MM.1S (cell line): Measurements from ENCODE around the gene AGR2.

Experiments used
- DNase-seq: peaks from one replicate; pipeline ENCODE4 v3.0.0-alpha.2; 2015
- H2AFZ ChIP-seq: fragments of 300-600 bp; sonication (generic); 2 replicates; pipeline ENCODE4 v1.6.0; 2016; ENCODE audit warnings: antibody characterized with exemption, low read length
- H3F3A ChIP-seq: fragments of 300-600 bp; sonication (generic); 2 replicates; pipeline ENCODE4 v1.6.1; 2016; ENCODE audit warnings: mild to moderate bottlenecking, antibody characterized with exemption, low read length, moderate library complexity, mixed read lengths; ENCODE audit not compliant: insufficient read depth
- H3K27ac ChIP-seq: fragments of 300-600 bp; sonication (generic); 2 replicates; pipeline ENCODE4 v1.5.1; 2016; ENCODE audit warnings: mild to moderate bottlenecking, low read length
- H3K27me3 ChIP-seq: fragments of 300-600 bp; sonication (generic); replicated peaks from 2 replicates; pipeline ENCODE4 v1.6.0; 2016; ENCODE audit warnings: low read length; ENCODE audit not compliant: insufficient read depth
- H3K36me3 ChIP-seq: fragments of 300-600 bp; sonication (generic); replicated peaks from 2 replicates; pipeline ENCODE4 v1.6.1; 2016; ENCODE audit warnings: mild to moderate bottlenecking, low read length, mixed read lengths; ENCODE audit not compliant: insufficient read depth
- H3K4me1 ChIP-seq: fragments of 300-600 bp; sonication (generic); 2 replicates; pipeline ENCODE4 v1.6.1; 2016; ENCODE audit warnings: low read length, mixed read lengths
- H3K4me2 ChIP-seq: fragments of 300-600 bp; sonication (generic); 2 replicates; pipeline ENCODE4 v1.6.0; 2016; ENCODE audit warnings: low read depth, low read length
- H3K4me3 ChIP-seq: fragments of 300-600 bp; sonication (generic); 2 replicates; pipeline ENCODE4 v1.5.1; 2016; ENCODE audit warnings: low read length, mixed read lengths
- H3K79me2 ChIP-seq: fragments of 300-600 bp; sonication (generic); 2 replicates; pipeline ENCODE4 v1.6.1; 2016; ENCODE audit warnings: mixed run types, low read length, mixed read lengths
- H3K9ac ChIP-seq: fragments of 300-600 bp; sonication (generic); 2 replicates; pipeline ENCODE4 v1.6.1; 2016; ENCODE audit warnings: low read length, mixed read lengths
- H3K9me2 ChIP-seq: fragments of 300-600 bp; sonication (generic); replicated peaks from 2 replicates; pipeline ENCODE4 v1.6.1; 2016; ENCODE audit warnings: mild to moderate bottlenecking, low read length, mixed read lengths; ENCODE audit not compliant: insufficient read depth
- H3K9me3 ChIP-seq: fragments of 300-600 bp; sonication (generic); replicated peaks from 2 replicates; pipeline ENCODE4 v1.6.1; 2016; ENCODE audit warnings: mild to moderate bottlenecking, low read length, mixed read lengths; ENCODE audit not compliant: insufficient read depth
- H4K20me1 ChIP-seq: fragments of 300-600 bp; sonication (generic); 2 replicates; pipeline ENCODE4 v1.6.1; 2016; ENCODE audit warnings: mild to moderate bottlenecking, low read length, moderate library complexity, mixed read lengths; ENCODE audit not compliant: insufficient read depth
- CTCF ChIP-seq: fragments of 300-600 bp; sonication (generic); IDR thresholded peaks from 2 replicates; pipeline ENCODE4 v1.5.1; 2016; ENCODE audit warnings: antibody characterized with exemption, low read length, mixed read lengths
- EZH2 ChIP-seq: fragments of 300-600 bp; sonication (generic); optimal IDR thresholded peaks from 2 replicates; pipeline ENCODE3; 2017; ENCODE audit warnings: low read depth, mild to moderate bottlenecking, antibody characterized with exemption, low read length, mixed read lengths
- EZH2phosphoT487 ChIP-seq: fragments of 300-600 bp; sonication (generic); IDR thresholded peaks from 2 replicates; pipeline ENCODE4 v1.6.1; 2018; ENCODE audit warnings: antibody characterized with exemption, low read length

The AGR2 gene

GRCh38 chr7:16805441-16805840 lies 642 bp upstream of the AGR2 start:
- H4K20me1 ChIP-seq = no peaks in the 10 kb centered on the region
- H3K4me2 ChIP-seq = no peak overlapping the region
- H3K4me3 ChIP-seq = no peak overlapping the region
- H3F3A ChIP-seq = no peaks in the 10 kb centered on the region
- TF ChIP-seq EZH2 (no peak), EZH2phosphoT487 (no peak), CTCF (no peak)
- H3K9ac ChIP-seq = no peak overlapping the region
- no peak overlapping the region for H2AFZ ChIP-seq
- no peaks in the 10 kb centered on the region for H3K27me3 ChIP-seq
- no peak overlapping the region for H3K27ac ChIP-seq
- no peaks in the 10 kb centered on the region for H3K79me2 ChIP-seq
- H3K9me2 ChIP-seq = no peaks in the 10 kb centered on the region
- no peaks in the 10 kb centered on the region for H3K36me3 ChIP-seq
- H3K4me1 ChIP-seq = no peaks in the 10 kb centered on the region
- DNase-seq = no peak
- no peaks in the 10 kb centered on the region for H3K9me3 ChIP-seq

- H3K9ac ChIP-seq = no peak overlapping the region
- no peaks in the 10 kb centered on the region for H3K9me3 ChIP-seq
- H2AFZ ChIP-seq = no peak overlapping the region
- H3K4me1 ChIP-seq = no peaks in the 10 kb centered on the region
- no peaks in the 10 kb centered on the region for H3K9me2 ChIP-seq
- no peak for TF ChIP-seq EZH2phosphoT487
- TF ChIP-seq CTCF = no peak
- no peak for TF ChIP-seq EZH2
- DNase-seq = no peak
- H3K79me2 ChIP-seq = no peaks in the 10 kb centered on the region
- H3K36me3 ChIP-seq = no peaks in the 10 kb centered on the region
- H3K27me3 ChIP-seq = no peaks in the 10 kb centered on the region
- H3K27ac ChIP-seq = no peak overlapping the region
- H3K4me3 ChIP-seq = no peak overlapping the region
- H3F3A ChIP-seq = no peaks in the 10 kb centered on the region
- H3K4me2 ChIP-seq = no peak overlapping the region
- H4K20me1 ChIP-seq = no peaks in the 10 kb centered on the region
Observed at GRCh38 chr7:16803881-16804673, 722 bp downstream of the AGR2 start.

- Histone ChIP-seq H3K4me1 (no peaks in the 10 kb centered on the region), H2AFZ (no peak overlapping the region), H3K79me2 (no peaks in the 10 kb centered on the region), H4K20me1 (no peaks in the 10 kb centered on the region), H3K36me3 (no peaks in the 10 kb centered on the region), H3F3A (no peaks in the 10 kb centered on the region), H3K27me3 (no peaks in the 10 kb centered on the region), H3K9me2 (no peaks in the 10 kb centered on the region), H3K4me2 (no peak overlapping the region), H3K9me3 (no peaks in the 10 kb centered on the region), H3K4me3 (no peak overlapping the region), H3K27ac (no peak overlapping the region), H3K9ac (no peak overlapping the region)
- DNase-seq = no peak
- no peak for TF ChIP-seq EZH2
- TF ChIP-seq CTCF = no peak
Observed at GRCh38 chr7:16803125-16803524, 1.7 kb downstream of the AGR2 start.
